B cell (primary cell): ENCODE measurements around the gene FOXJ1. TPM values are rescaled to one million over a fixed set of nuclear protein-coding genes. Genes with fewer than 3 reads are reported as not detected.

Experiments
- ATAC-seq: fragments of 200-7000 bp; cut with Tn5 transposase; one replicate; pipeline ENCODE4 v1.10.0; 2021; ENCODE audit warnings: low read depth, mild to moderate bottlenecking, moderate number of reproducible peaks, moderate library complexity
- CTCF ChIA-PET: fragments of 350-600 bp; sonication (Branson Sonifier 250); formaldehyde crosslinking; loops from one replicate; lab custom pipeline; 2021; ENCODE audit warnings: antibody characterized with exemption, inconsistent platforms; lab: Charles Lee
- POLR2A ChIA-PET: fragments of 350-600 bp; sonication (Branson Sonifier 250); formaldehyde crosslinking; loops from one replicate; lab custom pipeline; 2021; ENCODE audit warnings: antibody characterized with exemption; lab: Charles Lee
- DNase-seq: peaks from one replicate; pipeline ENCODE4 v3.0.0; 2013
- H2AFZ ChIP-seq: 2 replicates; pipeline ENCODE4 v1.6.1; 2012; ENCODE audit warnings: mild to moderate bottlenecking, low read depth, low read length; ENCODE audit not compliant: insufficient read depth, poor library complexity, severe bottlenecking
- H3K27ac ChIP-seq, 2 donors: 1 replicate in 1 of 2; 2 replicates in 1 of 2; pipeline ENCODE4 v1.5.1; 2012 to 2013; ENCODE audit warnings: low read length in 2 of 2, mild to moderate bottlenecking in 2 of 2, moderate library complexity in 1 of 2
- H3K27me3 ChIP-seq, 4 experiments: fragments of 200-600 bp in 1 of 4; sonication (generic) in 1 of 4; replicated peaks in 1 of 4; 1 replicate in 2 of 4; 2 replicates in 2 of 4; pipeline versions ENCODE4 v1.6.1 to v1.7.0; 2013 to 2016; ENCODE audit warnings: low read length in 3 of 4, mild to moderate bottlenecking in 2 of 4, mixed read lengths in 1 of 4, moderate library complexity in 1 of 4; ENCODE audit not compliant: insufficient read depth in 4 of 4, control insufficient read depth in 3 of 4; ENCODE audit errors: control extremely low read depth in 1 of 4
- H3K36me3 ChIP-seq, 2 experiments: replicated peaks in 1 of 2; 1 replicate in 1 of 2; 2 replicates in 1 of 2; pipeline versions ENCODE4 v1.6.1 to v1.7.1; 2013; ENCODE audit warnings: low read length in 1 of 2; ENCODE audit not compliant: insufficient read depth in 2 of 2, control insufficient read depth in 1 of 2; ENCODE audit errors: control extremely low read depth in 1 of 2, extremely low read depth in 1 of 2
- H3K4me1 ChIP-seq, 2 donors: fragments of 200-600 bp in 1 of 2; sonication (generic) in 1 of 2; 1 replicate in 1 of 2; 2 replicates in 1 of 2; pipeline versions ENCODE4 v1.5.1 to v1.6.1; 2013 to 2017; ENCODE audit warnings: low read length in 2 of 2; ENCODE audit not compliant: control insufficient read depth in 2 of 2, insufficient read depth in 2 of 2
- H3K4me2 ChIP-seq: replicated peaks from 2 replicates; pipeline ENCODE3; 2012; ENCODE audit warnings: mild to moderate bottlenecking, low read depth, low read length; ENCODE audit not compliant: poor library complexity, severe bottlenecking
- H3K4me3 ChIP-seq, 5 experiments: fragments of 200-600 bp in 1 of 5; sonication (generic) in 1 of 5; 1 replicate in 3 of 5; 2 replicates in 2 of 5; pipeline versions ENCODE4 v1.5.1 to v1.7.0; 2011 to 2016; ENCODE audit warnings: low read length in 4 of 5, mild to moderate bottlenecking in 4 of 5, low read depth in 2 of 5, control low read depth in 1 of 5, moderate library complexity in 1 of 5; ENCODE audit not compliant: insufficient read depth in 1 of 5; ENCODE audit errors: control extremely low read depth in 1 of 5, extremely low read depth in 1 of 5
- H3K79me2 ChIP-seq: fragments of 200-600 bp; sonication (generic); one replicate; pipeline ENCODE4 v1.6.0; 2016; ENCODE audit warnings: low read length; ENCODE audit not compliant: control insufficient read depth, insufficient read depth
- H3K9ac ChIP-seq: fragments of 200-600 bp; sonication (generic); 2 replicates; pipeline ENCODE4 v1.6.1; 2017; ENCODE audit warnings: mild to moderate bottlenecking, low read length, moderate library complexity
- H3K9me3 ChIP-seq, 3 donors: one replicate each; pipeline versions ENCODE4 v1.6.1 to v1.7.1; 2013; ENCODE audit warnings: low read length in 2 of 3; ENCODE audit not compliant: control insufficient read depth in 2 of 3, insufficient read depth in 1 of 3; ENCODE audit errors: control extremely low read depth in 1 of 3
- H4K20me1 ChIP-seq: 2 replicates; pipeline ENCODE4 v1.6.0; 2012; ENCODE audit warnings: mild to moderate bottlenecking, low read length; ENCODE audit not compliant: insufficient read depth, control insufficient read depth, poor library complexity, severe bottlenecking
- H3K27ac Mint-ChIP-seq: one replicate; pipeline ENCODE4 v1.8.0; 2021; ENCODE audit warnings: mixed read lengths
- H3K27me3 Mint-ChIP-seq: one replicate; pipeline ENCODE4 v1.8.0; 2021; ENCODE audit warnings: mixed read lengths
- H3K4me1 Mint-ChIP-seq: one replicate; pipeline ENCODE4 v1.8.0; 2021; ENCODE audit warnings: mixed read lengths
- H3K4me3 Mint-ChIP-seq: one replicate; pipeline ENCODE4 v1.8.0; 2021; ENCODE audit warnings: mixed read lengths
- H3K9me3 Mint-ChIP-seq: one replicate; pipeline ENCODE4 v1.8.0; 2022; ENCODE audit warnings: mixed read lengths; ENCODE audit not compliant: insufficient read depth
- CTCF ChIP-seq: fragments of 200-600 bp; IDR thresholded peaks from one replicate; pipeline ENCODE4 v1.8.0; 2022; ENCODE audit warnings: antibody characterized with exemption, mild to moderate bottlenecking
- EZH2 ChIP-seq: IDR thresholded peaks from 2 replicates; pipeline ENCODE4 v1.6.1; 2012; ENCODE audit warnings: borderline replicate concordance, low read depth, mild to moderate bottlenecking, moderate library complexity, low read length; ENCODE audit not compliant: insufficient read depth, poor library complexity, severe bottlenecking
- WGBS: methylation state at CpG from one replicate; pipeline ENCODE4 v1.1.5; 2013; ENCODE audit warnings: missing lambda C conversion rate; ENCODE audit not compliant: insufficient coverage; 5-methylcytosine and 5-hydroxymethylcytosine counted together
- intact Hi-C: fragments of 100-400 bp; cut with micrococcal nuclease; formaldehyde crosslinking; loops from one replicate; pipeline ENCODE4 v1.10.0; 2022
- polyA plus RNA-seq: library from polyadenylated mRNA; depleted of rRNA; stranded (reverse); fragments of >200 nt; gene quantifications from 2 replicates; pipeline ENCODE4 v1.2.3, GENCODE V29; 2012
- total RNA-seq, 2 donors: library from RNA; stranded (reverse); fragments of 120-200 nt in 1 of 2; gene quantifications; 1 replicate in 1 of 2; 2 replicates in 1 of 2; pipeline versions ENCODE4 v1.2.3 to v1.2.4, GENCODE V29; 2013 to 2022

The FOXJ1 gene
- total and polyA plus RNA-seq, 2 donors (not counting 1 experiment from before 2014, with no cell fraction given): 0.20 to 1.0 TPM

DNA sequence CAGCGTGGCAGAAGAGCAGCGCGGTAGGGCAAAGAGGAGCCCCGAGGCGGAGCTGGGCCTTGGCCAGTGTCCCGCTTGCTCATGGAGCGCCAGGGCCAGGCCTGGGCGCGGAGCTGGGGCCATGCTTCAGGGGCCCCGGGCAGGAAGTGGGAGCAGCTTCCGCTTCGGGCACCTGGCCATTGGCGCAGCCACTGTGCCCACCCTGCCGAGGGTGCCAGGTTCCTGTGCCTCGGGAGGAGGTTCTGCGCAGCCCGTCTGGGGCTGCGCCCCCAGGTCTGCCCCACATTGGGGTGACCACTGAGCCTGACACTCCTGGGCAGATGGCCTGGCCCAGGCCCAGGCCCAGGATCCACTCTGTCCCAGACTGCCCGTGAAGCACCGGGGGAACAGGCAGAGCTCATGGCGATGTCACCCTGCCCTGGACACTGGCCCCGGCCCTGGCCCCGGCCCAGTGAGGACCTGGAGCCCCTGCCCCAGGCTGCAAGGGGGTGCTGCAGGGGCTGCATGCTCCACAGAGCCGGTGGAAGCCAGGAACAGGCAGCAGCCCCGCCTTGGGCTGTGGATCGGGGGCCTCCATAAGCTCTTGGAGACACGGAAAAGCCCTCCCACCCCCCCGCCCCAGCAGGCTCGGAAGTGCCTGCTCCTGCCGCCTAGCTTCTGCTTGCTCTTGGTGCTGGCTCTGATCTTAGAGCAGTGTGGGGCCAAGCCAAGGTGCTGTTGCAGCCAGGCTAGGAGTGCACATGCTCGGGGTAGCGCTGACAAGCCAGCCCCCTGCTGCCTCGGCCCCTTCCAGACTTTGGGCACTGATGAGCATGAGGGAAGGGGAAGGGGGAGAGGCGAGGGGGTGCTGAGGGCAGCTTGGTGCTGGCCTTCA, 35.9 kb upstream of the FOXJ1 start:
- Mint-ChIP-seq H3K4me1 (peaks cover 10% of the 10 kb centered on the region), H3K27ac (no peak overlapping the region), H3K27me3 (no peaks in the 10 kb centered on the region), H3K4me3 (no peak overlapping the region), H3K9me3 (no peaks in the 10 kb centered on the region)
- 92% methylated on average over 34 of the region's 34 CpGs for WGBS
- ChIA-PET POLR2A (interaction anchor here (0.6 kb wide), 1 partner anchor 194 kb away, joined by 8 read pairs; no protein-coding TSS in a partner anchor), CTCF (interaction anchor here (9.5 to 10.0 kb wide), 2 partner anchors 54 to 103 kb away, joined by 102 to 169 read pairs; no protein-coding TSS in a partner anchor)
- Histone ChIP-seq H4K20me1 (no peaks in the 10 kb centered on the region), H3K27me3 (no peaks in the 10 kb centered on the region), H3K9me3 (no peaks in the 10 kb centered on the region), H2AFZ (no peak overlapping the region), H3K79me2 (no peaks in the 10 kb centered on the region), H3K36me3 (no peaks in the 10 kb centered on the region), H3K4me3 (no peak overlapping the region), H3K4me1 (peaks cover 2 to 7% of the 10 kb centered on the region in 2 donors), H3K27ac (no peak overlapping the region), H3K4me2 (no peak overlapping the region), H3K9ac (no peak overlapping the region)
- ATAC-seq (no peak), DNase-seq (no peak)
- TF ChIP-seq CTCF (no peak), EZH2 (no peak)
- intact Hi-C loops: no loop called here

GRCh38 chr17:76174037-76174436, 33.0 kb upstream of the FOXJ1 start:
- Histone ChIP-seq H3K9ac (no peak overlapping the region), H2AFZ (no peak overlapping the region), H3K27me3 (no peaks in the 10 kb centered on the region), H3K4me2 (no peak overlapping the region), H3K9me3 (no peaks in the 10 kb centered on the region), H3K4me3 (no peak overlapping the region), H3K4me1 (no peaks in the 10 kb centered on the region), H4K20me1 (no peaks in the 10 kb centered on the region), H3K36me3 (no peaks in the 10 kb centered on the region), H3K79me2 (no peaks in the 10 kb centered on the region), H3K27ac (no peak overlapping the region)
- H3K27me3 Mint-ChIP-seq: no peaks in the 10 kb centered on the region
- intact Hi-C loops: no loop called here
- H3K4me1 Mint-ChIP-seq: no peaks in the 10 kb centered on the region
- ATAC-seq: no peak
- H3K4me3 Mint-ChIP-seq: no peak overlapping the region
- WGBS: 95% methylated on average over 5 of the region's 9 CpGs
- CTCF ChIA-PET: interaction anchor here (0.9 to 1.5 kb wide), 4 partner anchors 8 to 22 kb away, joined by 3 to 8 read pairs (median 4); no protein-coding TSS in a partner anchor
- no peak overlapping the region for H3K27ac Mint-ChIP-seq
- POLR2A ChIA-PET: no interaction called here
- DNase-seq: no peak
- H3K9me3 Mint-ChIP-seq: no peaks in the 10 kb centered on the region
- no peak for TF ChIP-seq CTCF
